Right lobe of liver (tissue), 6 donors: ENCODE measurements around the gene CCT3. TPM values are rescaled to one million over a fixed set of nuclear protein-coding genes. Genes with fewer than 3 reads are reported as not detected.

Source experiments
- ATAC-seq, 4 donors: fragments of 200-7000 bp; cut with Tn5 transposase; one replicate each; pipeline ENCODE4 v1.9.1; 2020; ENCODE audit warnings: mild to moderate bottlenecking in 4 of 4, moderate library complexity in 4 of 4
- DNase-seq, 3 donors: peaks; one replicate each; pipeline ENCODE4 v3.0.0-alpha.2; 2020
- H3K27ac ChIP-seq, 3 donors: fragments of 200-600 bp; one replicate each; pipeline ENCODE4 v1.8.0; 2022
- H3K27me3 ChIP-seq, 2 donors: fragments of 200-600 bp; one replicate each; pipeline ENCODE4 v1.8.0; 2022
- H3K36me3 ChIP-seq, 4 donors: fragments of 200-600 bp; sonication (generic) in 1 of 4; one replicate each; pipeline versions ENCODE4 v1.5.1 to v1.8.0; 2017 to 2022; ENCODE audit warnings: control low read depth in 1 of 4
- H3K4me1 ChIP-seq, 4 donors: fragments of 200-600 bp; sonication (generic) in 1 of 4; one replicate each; pipeline versions ENCODE4 v1.5.1 to v1.8.0; 2017 to 2022; ENCODE audit warnings: control low read depth in 1 of 4
- H3K4me3 ChIP-seq, 3 donors: fragments of 200-600 bp; one replicate each; pipeline ENCODE4 v1.8.0; 2022
- H3K9me3 ChIP-seq, 4 donors: fragments of 200-600 bp; sonication (generic) in 1 of 4; one replicate each; pipeline versions ENCODE4 v1.5.1 to v1.8.0; 2017 to 2022; ENCODE audit warnings: control low read depth in 1 of 4
- POLR2A ChIP-seq: fragments of 450-650 bp; IDR thresholded peaks from one replicate; pipeline ENCODE4 v1.6.1; 2017; ENCODE audit warnings: antibody characterized with exemption, mild to moderate bottlenecking
- WGBS: methylation state at CpG from one replicate; pipeline ENCODE4 v1.1.6; 2018; ENCODE audit warnings: low coverage, low lambda C conversion rate; ENCODE audit not compliant: insufficient coverage; ENCODE audit errors: missing lambda C conversion rate; 5-methylcytosine and 5-hydroxymethylcytosine counted together
- intact Hi-C, 2 donors: fragments of 100-400 bp; cut with DNase I; formaldehyde crosslinking; loops; one replicate each; pipeline versions ENCODE4 v1.11.2 to v1.14.1; 2022
- total RNA-seq, 6 experiments: library from RNA; depleted of rRNA in 2 of 6; stranded (reverse); fragments of >200 nt in 2 of 6; fragmentation: NEBNext Ultra II Directional in 3 of 6; extraction: Animal tissue kit (Norgen Biotek cat#: 25700) in 3 of 6; gene quantifications; one replicate each; pipeline versions ENCODE4 v1.1.0 to v1.2.4, GENCODE V29; 2016 to 2023
- TF ChIP-seq, protein P1 (sequence below), 4 donors: fragments of 200-600 bp in 3 of 4; fragments of 450-650 bp in 1 of 4; IDR thresholded peaks; one replicate each; pipeline versions ENCODE4 v1.5.1 to v1.8.0; 2016 to 2022; ENCODE audit warnings: antibody characterized with exemption in 4 of 4, mild to moderate bottlenecking in 2 of 4
- donor health status: DM: no; HTN: yes; CAD: no.
- donor health status: DM: no; HTN: no; CAD: no.
- donor health status: DM: no; HTN: no; CAD: no.
- donor health status: DM: no; HTN: yes; CAD: no.
- donor health status: DM: no; HTN: yes; CAD: no.

CCT3 gene
- total RNA-seq, 6 experiments from 2014 or later, result 79.3 to 179 (median 115) TPM

GRCh38 chr1:156316909-156317308, 21.2 kb downstream of the CCT3 start:
- no peak overlapping the region for H3K4me3 ChIP-seq
- whole genome bisulfite sequencing, result 84% methylated on average over 7 of the region's 7 CpGs
- no peak for DNase-seq
- ATAC-seq, result no peak
- no peak for TF ChIP-seq POLR2A
- TF ChIP-seq, protein P1, sequence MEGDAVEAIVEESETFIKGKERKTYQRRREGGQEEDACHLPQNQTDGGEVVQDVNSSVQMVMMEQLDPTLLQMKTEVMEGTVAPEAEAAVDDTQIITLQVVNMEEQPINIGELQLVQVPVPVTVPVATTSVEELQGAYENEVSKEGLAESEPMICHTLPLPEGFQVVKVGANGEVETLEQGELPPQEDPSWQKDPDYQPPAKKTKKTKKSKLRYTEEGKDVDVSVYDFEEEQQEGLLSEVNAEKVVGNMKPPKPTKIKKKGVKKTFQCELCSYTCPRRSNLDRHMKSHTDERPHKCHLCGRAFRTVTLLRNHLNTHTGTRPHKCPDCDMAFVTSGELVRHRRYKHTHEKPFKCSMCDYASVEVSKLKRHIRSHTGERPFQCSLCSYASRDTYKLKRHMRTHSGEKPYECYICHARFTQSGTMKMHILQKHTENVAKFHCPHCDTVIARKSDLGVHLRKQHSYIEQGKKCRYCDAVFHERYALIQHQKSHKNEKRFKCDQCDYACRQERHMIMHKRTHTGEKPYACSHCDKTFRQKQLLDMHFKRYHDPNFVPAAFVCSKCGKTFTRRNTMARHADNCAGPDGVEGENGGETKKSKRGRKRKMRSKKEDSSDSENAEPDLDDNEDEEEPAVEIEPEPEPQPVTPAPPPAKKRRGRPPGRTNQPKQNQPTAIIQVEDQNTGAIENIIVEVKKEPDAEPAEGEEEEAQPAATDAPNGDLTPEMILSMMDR (IDR thresholded peaks at IDR 0.05), result no peak
- no peaks in the 10 kb centered on the region for H3K4me1 ChIP-seq
- intact Hi-C loops, result no loop called here
- no peaks in the 10 kb centered on the region for H3K9me3 ChIP-seq
- H3K27ac ChIP-seq, result no peak overlapping the region
- peaks cover 10 to 100% (median 59%) of the 10 kb centered on the region in 4 donors for H3K36me3 ChIP-seq
- no peaks in the 10 kb centered on the region for H3K27me3 ChIP-seq

GRCh38 chr1:156310962-156311361, 27.1 kb downstream of the CCT3 start:
- intact Hi-C loops, result no loop called here
- Histone ChIP-seq H3K4me1 (no peaks in the 10 kb centered on the region), H3K27ac (no peak overlapping the region), H3K36me3 (peaks cover 0 to 98% (median 42%) of the 10 kb centered on the region in 4 donors), H3K9me3 (no peaks in the 10 kb centered on the region), H3K4me3 (no peak overlapping the region), H3K27me3 (no peaks in the 10 kb centered on the region)
- ATAC-seq (no peak), DNase-seq (no peak)
- TF ChIP-seq POLR2A, result no peak
- TF ChIP-seq, protein P1 (IDR thresholded peaks at IDR 0.05), result no peak
- 83% methylated on average over 1 of the region's 6 CpGs for WGBS

GRCh38 chr1:156308078-156308477, 30.0 kb downstream of the CCT3 start:
- H3K9me3 ChIP-seq, result no peaks in the 10 kb centered on the region
- H3K27ac ChIP-seq, result no peak overlapping the region
- no peaks in the 10 kb centered on the region for H3K4me1 ChIP-seq
- H3K27me3 ChIP-seq, result no peaks in the 10 kb centered on the region
- DNase-seq (no peak), ATAC-seq (no peak)
- TF ChIP-seq POLR2A, result no peak
- TF ChIP-seq, protein P1 (IDR thresholded peaks at IDR 0.05), result no peak
- no peak overlapping the region for H3K4me3 ChIP-seq
- intact Hi-C loops, result no loop called here
- peaks cover 0 to 86% (median 32%) of the 10 kb centered on the region in 4 donors for H3K36me3 ChIP-seq

GRCh38 chr1:156305215-156305614, 32.9 kb downstream of the CCT3 start:
- TF ChIP-seq, protein P1 (IDR thresholded peaks at IDR 0.05), result no peak
- TF ChIP-seq POLR2A, result no peak
- ATAC-seq, result no peak
- intact Hi-C loops, result no loop called here
- Histone ChIP-seq H3K27ac (no peak overlapping the region), H3K4me3 (no peak overlapping the region), H3K36me3 (peaks cover 0 to 57% (median 19%) of the 10 kb centered on the region in 4 donors), H3K27me3 (no peaks in the 10 kb centered on the region), H3K4me1 (peaks cover 0 to 13% (median 4%) of the 10 kb centered on the region in 4 donors), H3K9me3 (no peaks in the 10 kb centered on the region)
- no peak for DNase-seq
- WGBS, result 79% methylated on average over 1 of the region's 2 CpGs

DNA sequence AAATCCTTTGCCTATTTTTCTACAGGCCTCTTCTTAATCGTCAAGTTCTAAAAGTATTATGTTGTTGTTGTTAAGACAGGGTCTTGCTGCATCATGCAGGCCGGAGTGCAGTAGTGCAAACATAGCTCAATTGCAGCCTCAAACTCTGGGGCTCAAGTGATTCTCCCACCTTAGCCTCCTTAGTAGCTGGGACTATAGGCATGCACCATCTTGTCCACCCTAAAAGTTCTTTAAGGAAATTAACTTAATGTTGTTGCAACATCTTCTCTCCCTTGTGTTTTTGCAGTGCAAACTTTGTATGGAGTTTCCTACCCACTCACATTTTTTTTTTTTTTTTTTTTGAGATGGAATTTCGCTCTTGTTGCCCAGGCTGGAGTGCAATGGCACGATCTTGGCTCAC, 34.9 kb downstream of the CCT3 start:
- intact Hi-C loops, result no loop called here
- H3K36me3 ChIP-seq, result peaks cover 0 to 38% (median 5%) of the 10 kb centered on the region in 4 donors
- H3K4me1 ChIP-seq, result peaks cover 0 to 13% (median 4%) of the 10 kb centered on the region in 4 donors
- H3K4me3 ChIP-seq, result no peak overlapping the region
- no peak for ATAC-seq
- DNase-seq, result no peak
- 85% methylated on average over 4 of the region's 4 CpGs for WGBS
- no peaks in the 10 kb centered on the region for H3K9me3 ChIP-seq
- no peak overlapping the region for H3K27ac ChIP-seq
- no peaks in the 10 kb centered on the region for H3K27me3 ChIP-seq
- TF ChIP-seq, protein P1 (IDR thresholded peaks at IDR 0.05), result no peak
- no peak for TF ChIP-seq POLR2A
